Adipocyte (in vitro differentiated cells): ENCODE measurements around the gene STS.
"Not testable (repeated sequence)": the region's sequence is repeated elsewhere in the genome, so short reads cannot be mapped to it uniquely, and the experiment has no call there.

ENCODE experiments used
- DNase-seq: peaks from one replicate; pipeline ENCODE4 v3.0.0-alpha.2; 2015; ENCODE audit warnings: low read depth
- H3K27me3 ChIP-seq: replicated peaks from 2 replicates; pipeline ENCODE4 v1.7.0; 2013; ENCODE audit warnings: mild to moderate bottlenecking, low read length, moderate library complexity; ENCODE audit not compliant: control insufficient read depth, insufficient read depth
- H3K36me3 ChIP-seq: 2 replicates; pipeline ENCODE4 v1.7.0; 2013; ENCODE audit warnings: low read length, mild to moderate bottlenecking, moderate library complexity; ENCODE audit not compliant: control insufficient read depth, insufficient read depth, severe bottlenecking
- H3K4me1 ChIP-seq: 2 replicates; pipeline ENCODE4 v1.7.0; 2013; ENCODE audit warnings: mild to moderate bottlenecking, low read length, moderate library complexity; ENCODE audit not compliant: control insufficient read depth, insufficient read depth
- H3K4me3 ChIP-seq: 2 replicates; pipeline ENCODE4 v1.7.0; 2013; ENCODE audit warnings: mild to moderate bottlenecking, low read length, moderate library complexity
- H3K9ac ChIP-seq: 2 replicates; pipeline ENCODE4 v1.7.0; 2013; ENCODE audit warnings: mild to moderate bottlenecking, low read length, moderate library complexity
- H3K9me3 ChIP-seq: 2 replicates; pipeline ENCODE4 v1.7.0; 2013; ENCODE audit warnings: mild to moderate bottlenecking, low read length, moderate library complexity; ENCODE audit not compliant: control insufficient read depth

STS gene

DNA sequence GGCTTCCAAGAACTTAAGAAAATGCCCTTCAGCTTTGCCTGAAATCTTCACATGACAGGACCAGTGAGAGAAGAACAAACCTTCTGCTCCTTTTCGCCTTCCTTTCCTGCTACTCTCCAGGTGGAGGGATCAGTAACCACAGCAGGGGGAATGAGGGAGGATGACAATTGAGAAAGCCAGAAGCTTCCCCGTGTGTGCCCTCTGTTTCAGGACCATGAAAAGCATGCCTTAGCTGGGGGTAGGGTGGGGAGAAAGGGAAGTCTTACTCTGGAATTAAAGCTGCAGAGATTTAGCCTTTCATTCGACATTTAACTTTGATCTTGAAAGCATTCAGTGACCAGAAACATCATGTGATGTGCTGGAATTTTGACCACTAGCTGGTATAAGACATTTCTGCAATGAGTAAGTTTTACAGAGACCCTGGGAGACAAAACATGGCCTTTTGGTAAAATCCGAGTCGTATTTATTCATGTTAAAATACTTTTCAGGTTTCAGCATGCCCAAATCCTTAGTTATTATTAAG is 11.0 kb downstream of the STS start:
- Histone ChIP-seq H3K36me3 (no peaks in the 10 kb centered on the region), H3K27me3 (no peaks in the 10 kb centered on the region), H3K4me1 (no peaks in the 10 kb centered on the region), H3K9me3 (no peaks in the 10 kb centered on the region), H3K4me3 (no peak overlapping the region), H3K9ac (no peak overlapping the region)
- no peak for DNase-seq

DNA sequence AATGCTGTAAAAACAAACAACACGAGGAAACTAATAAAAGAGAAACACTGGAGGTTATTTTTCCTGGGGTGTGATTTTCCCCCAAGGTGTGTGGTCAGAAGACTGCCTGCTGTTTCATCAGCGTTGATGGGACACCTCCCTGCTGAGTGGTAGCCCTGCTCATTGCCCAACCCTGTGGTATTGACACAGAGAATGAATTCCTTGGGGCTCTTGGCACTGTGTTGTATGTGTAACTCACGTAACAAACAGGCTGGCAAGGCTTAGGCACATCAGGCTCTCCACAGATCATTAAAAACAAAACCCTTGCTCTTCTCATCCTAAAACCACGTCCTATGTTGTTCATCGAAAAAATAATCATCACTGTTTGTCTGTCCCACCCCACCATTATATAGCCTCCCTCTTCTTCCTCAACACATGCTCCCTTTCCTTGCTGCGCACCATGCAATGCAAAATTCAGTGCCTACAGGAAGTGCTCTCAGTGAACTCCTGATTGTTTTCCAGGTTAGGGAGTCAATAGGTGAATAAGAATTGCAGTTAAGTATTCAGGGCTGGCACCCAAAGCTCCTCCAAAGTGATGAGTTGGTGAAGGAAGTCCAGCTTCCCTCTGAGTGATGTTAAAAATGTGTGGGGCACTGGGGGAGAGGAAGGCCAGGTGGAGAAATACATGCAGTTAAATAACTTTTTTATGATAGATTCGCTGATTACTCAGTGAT is 11.8 kb downstream of the STS start:
- Histone ChIP-seq H3K4me3 (no peak overlapping the region), H3K4me1 (no peaks in the 10 kb centered on the region)
- peak; percentile 41 for DNase-seq

DNA sequence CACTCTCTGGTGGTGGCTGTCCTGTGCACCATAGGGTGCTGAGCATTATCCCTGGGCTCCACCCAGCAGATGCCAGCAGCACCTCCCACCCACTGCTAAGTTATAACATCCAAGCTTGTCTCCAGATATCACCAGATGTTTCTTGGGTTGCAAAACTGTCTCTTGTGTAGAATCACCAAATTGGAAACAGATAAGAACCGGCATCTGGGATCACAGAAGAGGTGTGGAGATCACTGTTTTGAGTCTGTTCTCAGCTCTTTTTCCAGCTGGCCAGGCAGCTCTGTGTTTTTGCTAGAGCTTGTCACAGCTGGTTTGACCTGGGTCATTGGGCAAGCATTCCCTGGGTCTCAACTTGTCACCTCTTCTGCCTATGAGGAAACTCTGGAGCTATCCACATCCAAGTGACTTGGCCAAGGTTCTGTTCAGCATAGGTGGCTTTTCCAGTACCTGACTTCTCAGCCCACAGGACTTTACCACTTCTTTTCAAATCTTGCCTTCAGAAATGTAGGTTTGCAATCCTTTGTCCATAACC is 15.7 kb downstream of the STS start:
- H3K4me1 ChIP-seq = no peaks in the 10 kb centered on the region
- H3K36me3 ChIP-seq = no peaks in the 10 kb centered on the region
- no peaks in the 10 kb centered on the region for H3K27me3 ChIP-seq
- no peaks in the 10 kb centered on the region for H3K9me3 ChIP-seq
- H3K4me3 ChIP-seq = no peak overlapping the region
- DNase-seq = no peak
- H3K9ac ChIP-seq = no peak overlapping the region

More for the DNA sequence above, 11.8 kb downstream of the STS start:
- no peaks in the 10 kb centered on the region for H3K27me3 ChIP-seq
- no peaks in the 10 kb centered on the region for H3K36me3 ChIP-seq
- H3K9ac ChIP-seq = no peak overlapping the region
- H3K9me3 ChIP-seq = no peaks in the 10 kb centered on the region

DNA sequence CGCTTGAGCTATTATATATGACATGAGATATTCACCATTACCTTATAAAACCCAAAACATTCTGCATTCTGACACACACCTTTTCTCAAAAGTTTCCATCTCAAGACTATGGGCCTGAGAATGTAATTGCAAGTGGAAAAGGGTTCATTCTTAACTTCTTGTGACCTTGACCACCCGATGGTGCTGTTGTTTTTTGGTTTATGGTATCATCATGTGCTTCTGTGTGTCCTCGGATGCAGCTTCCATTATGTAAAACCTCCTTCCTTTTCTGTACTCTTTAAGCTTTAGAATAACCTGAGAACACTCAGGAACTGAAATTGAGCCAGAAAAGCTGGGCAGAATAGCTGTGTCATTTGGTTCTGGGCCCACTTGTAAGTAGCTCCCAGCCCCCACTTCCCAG is 16.7 kb downstream of the STS start:
- H3K36me3 ChIP-seq = no peaks in the 10 kb centered on the region
- H3K9ac ChIP-seq = no peak overlapping the region
- H3K4me1 ChIP-seq = no peaks in the 10 kb centered on the region
- DNase-seq = no peak
- H3K9me3 ChIP-seq = no peaks in the 10 kb centered on the region
- no peaks in the 10 kb centered on the region for H3K27me3 ChIP-seq
- no peak overlapping the region for H3K4me3 ChIP-seq

DNA sequence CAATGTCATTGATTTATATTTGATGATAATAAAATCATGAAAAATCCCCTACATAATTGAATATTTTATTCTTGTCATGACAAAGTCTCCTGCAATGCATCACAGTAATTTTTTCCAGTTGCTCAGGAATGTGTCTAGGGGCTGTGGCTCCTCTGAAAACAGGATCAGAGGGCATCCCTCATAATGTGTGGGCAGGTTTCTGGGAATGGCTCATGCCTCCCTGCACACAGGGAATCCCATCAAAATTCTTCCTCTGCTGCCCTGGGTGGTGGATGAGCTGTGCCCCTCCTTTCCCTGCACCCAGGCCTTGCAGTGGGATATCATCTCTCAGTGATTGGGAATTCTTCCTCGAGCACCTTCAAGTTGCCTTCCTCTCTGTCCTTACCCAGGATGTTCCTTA is 20.9 kb downstream of the STS start:
- H3K4me3 ChIP-seq = no peak overlapping the region
- DNase-seq = no peak
- no peak overlapping the region for H3K9ac ChIP-seq
- H3K36me3 ChIP-seq = no peaks in the 10 kb centered on the region
- H3K27me3 ChIP-seq = no peaks in the 10 kb centered on the region
- no peaks in the 10 kb centered on the region for H3K4me1 ChIP-seq
- H3K9me3 ChIP-seq = no peaks in the 10 kb centered on the region

DNA sequence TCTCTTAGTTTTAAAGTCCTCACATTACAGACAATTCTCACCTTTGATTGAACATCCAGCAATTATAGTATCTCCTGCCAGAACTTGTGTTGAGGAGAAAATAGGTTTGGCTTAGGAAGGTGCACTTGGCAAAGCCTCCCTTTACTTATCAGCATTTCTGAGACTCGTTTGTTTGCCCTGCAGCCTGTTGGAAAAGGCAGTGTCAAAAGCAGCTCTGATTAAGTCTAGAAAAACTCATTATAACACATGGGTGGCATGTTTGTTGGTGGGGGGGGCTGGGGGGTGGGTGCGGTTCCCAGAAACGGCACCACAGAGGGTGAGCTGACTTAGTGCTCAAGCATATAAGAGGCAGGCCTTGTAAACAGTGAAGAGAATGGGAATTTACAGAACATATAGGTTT is 22.1 kb downstream of the STS start:
- H3K9ac ChIP-seq = no peak overlapping the region
- H3K4me3 ChIP-seq = no peak overlapping the region
- no peaks in the 10 kb centered on the region for H3K36me3 ChIP-seq
- no peaks in the 10 kb centered on the region for H3K27me3 ChIP-seq
- H3K9me3 ChIP-seq = no peaks in the 10 kb centered on the region
- no peaks in the 10 kb centered on the region for H3K4me1 ChIP-seq
- no peak for DNase-seq

DNA sequence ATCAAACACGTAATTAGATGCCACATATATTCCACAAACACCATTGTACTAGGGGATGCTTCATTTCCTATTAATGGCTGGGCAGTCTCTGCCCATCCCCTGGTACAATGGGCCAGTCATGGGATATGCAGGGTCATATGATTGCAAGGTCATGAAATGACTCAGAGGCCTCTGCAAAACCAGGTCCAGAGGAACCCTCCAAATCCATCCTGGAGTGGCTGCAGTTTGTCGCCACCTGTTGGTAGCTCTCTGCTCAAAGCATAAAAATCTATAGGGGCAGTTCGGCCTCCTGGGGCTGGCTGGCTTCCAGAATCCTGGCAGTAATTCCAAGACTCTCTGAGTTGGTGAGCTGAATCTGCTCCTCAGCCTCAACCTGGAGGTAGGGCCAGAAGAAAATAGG is 23.4 kb downstream of the STS start:
- no peaks in the 10 kb centered on the region for H3K27me3 ChIP-seq
- no peak overlapping the region for H3K9ac ChIP-seq
- H3K9me3 ChIP-seq = no peaks in the 10 kb centered on the region
- no peak for DNase-seq
- H3K4me1 ChIP-seq = no peaks in the 10 kb centered on the region
- no peaks in the 10 kb centered on the region for H3K36me3 ChIP-seq
- no peak overlapping the region for H3K4me3 ChIP-seq

DNA sequence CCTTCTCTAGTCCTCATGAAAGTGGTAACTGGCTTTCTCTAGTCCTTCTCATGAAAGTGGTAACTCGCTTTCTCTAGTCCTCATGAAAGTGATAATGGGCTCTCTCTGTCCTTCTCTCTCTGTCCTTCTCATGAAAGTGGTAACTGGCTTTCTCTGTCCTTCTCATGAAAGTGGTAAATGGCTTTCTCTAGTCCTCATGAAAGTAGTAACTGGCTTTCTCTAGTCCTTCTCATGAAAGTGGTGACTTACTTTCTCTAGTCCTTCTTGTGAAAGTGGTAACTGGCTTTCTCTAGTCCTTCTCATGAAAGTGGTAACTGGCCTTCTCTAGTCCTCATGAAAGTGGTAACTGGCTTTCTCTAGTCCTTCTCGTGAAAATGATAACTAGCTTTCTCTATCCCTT is 31.3 kb downstream of the STS start:
- not testable (repeated sequence) for H3K4me3 ChIP-seq, DNase-seq, H3K9me3 ChIP-seq, H3K9ac ChIP-seq, H3K27me3 ChIP-seq, H3K36me3 ChIP-seq, H3K4me1 ChIP-seq

DNA sequence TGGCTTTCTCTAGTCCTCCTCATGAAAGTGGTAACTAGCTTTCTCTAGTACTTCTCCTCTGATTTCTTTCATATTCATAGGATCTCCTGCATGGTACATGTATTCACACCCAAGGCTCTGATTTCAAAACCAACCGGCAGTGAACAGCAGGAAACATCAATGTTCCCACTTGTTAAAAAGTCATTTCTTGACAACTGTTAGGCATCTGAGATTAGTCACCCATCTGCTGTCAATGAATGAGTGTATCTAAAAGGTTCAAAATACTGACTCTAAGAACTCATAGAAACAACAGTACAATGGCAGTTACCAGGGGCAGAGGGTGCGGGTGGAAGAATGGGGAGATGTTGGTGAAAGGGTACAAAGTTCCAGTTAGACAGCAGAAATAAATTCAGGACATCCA is 31.9 kb downstream of the STS start:
- Histone ChIP-seq H3K27me3 (no peaks in the 10 kb centered on the region), H3K9me3 (no peaks in the 10 kb centered on the region), H3K9ac (no peak overlapping the region), H3K4me1 (no peaks in the 10 kb centered on the region), H3K36me3 (no peaks in the 10 kb centered on the region), H3K4me3 (no peak overlapping the region)
- DNase-seq = no peak

DNA sequence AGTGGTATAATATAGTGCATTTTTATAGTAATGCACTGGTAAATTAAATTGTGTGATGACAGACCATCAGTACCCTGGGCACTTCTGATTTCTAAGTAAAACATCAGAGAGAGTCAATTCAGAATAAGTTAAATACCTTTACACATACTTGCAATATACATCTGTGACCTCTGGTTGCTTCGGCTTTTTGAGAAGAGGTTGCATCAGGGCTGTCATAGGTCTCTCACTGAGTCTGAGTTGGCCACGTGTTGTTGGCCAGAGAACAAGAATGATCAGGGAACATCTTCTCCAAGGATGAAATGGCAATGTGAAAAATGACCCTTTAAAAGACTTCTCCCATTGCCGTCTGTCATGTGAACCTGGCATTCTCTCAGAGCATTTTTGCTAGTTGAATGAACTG is 37.3 kb downstream of the STS start:
- H3K27me3 ChIP-seq = no peaks in the 10 kb centered on the region
- no peaks in the 10 kb centered on the region for H3K36me3 ChIP-seq
- no peak overlapping the region for H3K9ac ChIP-seq
- DNase-seq = no peak
- no peaks in the 10 kb centered on the region for H3K4me1 ChIP-seq
- no peak overlapping the region for H3K4me3 ChIP-seq
- H3K9me3 ChIP-seq = no peaks in the 10 kb centered on the region

DNA sequence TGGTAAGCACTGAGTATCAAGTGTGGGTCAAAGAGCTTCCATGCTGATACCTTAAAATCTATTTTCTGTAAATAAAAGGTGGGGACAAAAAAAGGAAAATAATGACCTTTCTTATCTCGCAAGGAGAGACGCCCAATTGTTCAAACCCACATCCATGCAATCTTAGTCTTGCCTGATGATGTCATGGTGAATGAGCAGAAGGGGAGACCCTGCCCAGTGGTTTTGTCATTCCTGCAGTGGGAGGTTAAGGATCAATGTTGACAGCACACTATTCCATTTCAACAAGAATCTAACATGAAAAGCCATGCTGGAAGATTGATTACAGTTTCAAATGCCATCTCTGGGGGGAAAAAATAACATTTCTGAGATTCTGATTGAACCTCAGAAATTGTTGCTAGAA is 41.2 kb downstream of the STS start:
- H3K4me1 ChIP-seq = no peaks in the 10 kb centered on the region
- no peaks in the 10 kb centered on the region for H3K36me3 ChIP-seq
- H3K27me3 ChIP-seq = no peaks in the 10 kb centered on the region
- no peaks in the 10 kb centered on the region for H3K9me3 ChIP-seq
- no peak overlapping the region for H3K9ac ChIP-seq
- DNase-seq = no peak
- H3K4me3 ChIP-seq = no peak overlapping the region

DNA sequence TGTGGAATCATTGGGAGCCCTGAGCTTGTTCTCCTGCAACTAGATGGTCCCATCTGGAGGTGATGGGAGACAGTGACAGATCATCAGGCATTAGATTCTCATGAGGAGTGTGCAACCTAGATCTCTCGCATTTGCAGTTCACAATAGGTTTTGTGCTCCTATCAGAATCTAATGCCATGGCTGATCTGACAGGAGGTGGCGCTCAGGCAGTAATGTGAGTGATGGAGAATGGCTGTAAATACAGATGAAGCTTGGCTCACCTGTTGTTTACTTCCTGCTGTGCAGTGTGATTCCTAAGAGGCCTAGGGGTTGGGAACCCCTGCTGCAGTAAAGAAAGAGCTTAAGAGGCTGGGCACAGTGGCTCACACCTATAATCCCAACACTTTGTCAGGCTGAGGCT is 42.6 kb downstream of the STS start:
- Histone ChIP-seq H3K9me3 (no peaks in the 10 kb centered on the region), H3K27me3 (no peaks in the 10 kb centered on the region), H3K4me3 (no peak overlapping the region), H3K9ac (no peak overlapping the region), H3K4me1 (no peaks in the 10 kb centered on the region), H3K36me3 (no peaks in the 10 kb centered on the region)
- no peak for DNase-seq
